Ishikawa (cell line): ENCODE results near the gene LRPAP1.

ENCODE experiments used
- CEBPB ChIP-seq: IDR thresholded peaks from 2 replicates; pipeline ENCODE4 v1.6.1; 2012
- CREB1 ChIP-seq: IDR thresholded peaks from 2 replicates; pipeline ENCODE4 v1.6.1; 2012; ENCODE audit warnings: low read depth
- EGR1 ChIP-seq: IDR thresholded peaks from 2 replicates; pipeline ENCODE4 v1.6.1; 2012
- EP300 ChIP-seq: IDR thresholded peaks from 2 replicates; pipeline ENCODE4 v1.6.1; 2012; ENCODE audit warnings: borderline replicate concordance
- NFIC ChIP-seq: IDR thresholded peaks from 2 replicates; pipeline ENCODE4 v1.6.1; 2012
- RAD21 ChIP-seq: IDR thresholded peaks from 2 replicates; pipeline ENCODE4 v1.6.1; 2012; ENCODE audit warnings: low read depth
- REST ChIP-seq: IDR thresholded peaks from 2 replicates; pipeline ENCODE4 v1.6.1; 2012; ENCODE audit warnings: low read depth, mild to moderate bottlenecking
- TAF1 ChIP-seq: IDR thresholded peaks from 2 replicates; pipeline ENCODE4 v1.6.1; 2012; ENCODE audit warnings: low read depth, mild to moderate bottlenecking
- TCF12 ChIP-seq: IDR thresholded peaks from 2 replicates; pipeline ENCODE4 v1.6.1; 2012; ENCODE audit warnings: low read depth
- USF1 ChIP-seq: IDR thresholded peaks from 2 replicates; pipeline ENCODE4 v1.6.1; 2012
- YY1 ChIP-seq: IDR thresholded peaks from 2 replicates; pipeline ENCODE4 v1.6.1; 2012; ENCODE audit warnings: low read depth
- TF ChIP-seq, protein P1 (sequence below): IDR thresholded peaks from 2 replicates; pipeline ENCODE4 v1.6.1; 2012

GRCh38 chr4:3502941-3503936 lies 29.0 kb downstream of the LRPAP1 start:
- no peak for TF ChIP-seq EP300
- TF ChIP-seq RAD21 = no peak
- TF ChIP-seq NFIC = no peak
- TF ChIP-seq CEBPB = no peak
- TF ChIP-seq EGR1 = no peak
- no peak for TF ChIP-seq YY1
- TF ChIP-seq USF1 = no peak
- no peak for TF ChIP-seq REST
- no peak for TF ChIP-seq TAF1
- no peak for TF ChIP-seq TCF12
- TF ChIP-seq, protein P1, sequence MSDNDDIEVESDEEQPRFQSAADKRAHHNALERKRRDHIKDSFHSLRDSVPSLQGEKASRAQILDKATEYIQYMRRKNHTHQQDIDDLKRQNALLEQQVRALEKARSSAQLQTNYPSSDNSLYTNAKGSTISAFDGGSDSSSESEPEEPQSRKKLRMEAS = no peak
- TF ChIP-seq CREB1 = no peak
